HG03575 (cell line): ENCODE measurements around the gene LYPD5.
"Not testable (repeated sequence)": the region's sequence is repeated elsewhere in the genome, so short reads cannot be mapped to it uniquely, and the experiment has no call there.

ENCODE experiments used
- ATAC-seq: cut with Tn5 transposase; IDR thresholded peaks from one replicate; pipeline ENCODE4 v1.9.1; 2021; ENCODE audit not compliant: unreplicated experiment, insufficient number of reproducible peaks, low FRiP score; ENCODE audit errors: extremely low read depth

The LYPD5 gene

GRCh38 chr19:43780706-43781525 is 21.3 kb downstream of the LYPD5 start, which contains the start of gene KCNN4:
Gene KCNN4, minus strand, starts transcription at chr19:43780973. Its CDS starts 112 bp downstream, at chr19:43780861.
- ATAC-seq = no peak

- ATAC-seq = no peak
Measured at GRCh38 chr19:43779820-43780219, 22.4 kb downstream of the LYPD5 start.

DNA sequence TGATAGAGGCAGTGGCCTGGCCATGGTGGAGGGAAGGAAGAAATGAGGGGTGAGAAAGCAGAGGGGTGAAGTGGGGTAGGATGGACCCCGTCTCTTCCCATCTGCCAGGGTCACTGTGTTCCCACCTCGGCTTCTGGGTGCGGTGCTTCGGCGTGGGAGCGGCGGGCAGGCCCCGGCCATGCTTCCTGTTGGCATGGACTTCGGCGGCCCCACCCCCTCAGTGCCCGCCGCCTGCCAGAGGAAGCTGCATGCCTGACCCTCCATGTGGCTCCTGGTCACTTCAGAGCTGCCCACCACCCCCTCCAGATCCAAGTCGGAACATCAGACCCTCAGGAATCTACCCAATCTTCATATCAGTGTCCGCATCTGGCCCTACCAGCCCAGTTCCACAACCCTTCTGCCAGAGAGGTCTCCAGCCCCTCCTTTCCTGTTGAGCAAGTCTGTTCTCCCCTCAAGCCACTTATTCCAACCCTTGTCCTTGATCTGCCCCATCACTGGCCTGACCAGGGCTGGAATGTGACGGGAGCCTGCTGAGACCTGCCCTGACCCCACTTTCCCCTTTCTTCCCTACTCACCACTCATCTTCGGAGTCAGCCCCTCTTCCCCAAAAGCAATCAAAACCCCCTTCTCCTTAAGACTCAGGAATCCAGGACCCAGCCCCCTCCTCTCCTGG is 23.0 kb downstream of the LYPD5 start:
- ATAC-seq = no peak

DNA sequence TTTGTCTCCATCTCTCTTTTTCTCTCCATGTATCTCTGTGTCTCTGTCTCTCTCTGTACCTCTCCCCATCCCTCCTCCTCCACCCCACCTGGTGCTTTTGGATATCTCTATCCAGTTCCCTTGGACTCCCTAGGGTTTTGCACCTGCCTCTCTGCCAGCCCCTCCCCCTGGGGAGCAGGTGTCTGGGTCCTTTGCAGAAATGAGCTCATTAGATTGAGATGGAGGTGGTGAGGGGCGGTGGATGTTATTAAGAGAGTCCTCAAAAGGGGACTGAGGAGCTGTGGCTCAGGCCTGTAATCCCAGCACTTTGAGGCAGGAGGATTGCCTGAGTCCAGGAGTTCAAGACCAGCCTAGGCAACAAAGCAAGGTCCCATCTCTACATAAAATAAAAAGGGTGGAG is 23.6 kb downstream of the LYPD5 start:
- ATAC-seq = no peak

GRCh38 chr19:43777163-43777695 is 25.0 kb downstream of the LYPD5 start:
- no peak for ATAC-seq

DNA sequence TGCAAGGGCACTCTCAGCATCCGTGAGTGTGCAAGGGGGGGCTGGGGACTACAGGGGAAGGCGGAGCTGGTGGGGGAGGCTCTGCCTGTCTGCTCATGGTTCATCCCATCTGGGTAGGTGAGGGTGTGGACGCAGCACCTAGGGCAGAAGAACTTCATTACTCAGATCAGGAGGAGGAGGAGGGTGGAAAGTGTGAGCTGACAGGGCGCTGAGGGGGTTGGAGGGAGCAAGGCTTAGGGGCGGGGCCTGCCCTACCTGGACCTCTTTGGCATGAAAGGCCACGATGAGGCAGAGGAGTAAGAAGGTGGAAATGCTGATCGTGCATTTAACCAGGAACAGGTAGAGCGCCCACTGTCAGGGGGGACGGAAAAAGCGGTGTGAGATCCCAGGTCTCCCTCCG is 26.0 kb downstream of the LYPD5 start:
- ATAC-seq = no peak

GRCh38 chr19:43775299-43775890 is 26.9 kb downstream of the LYPD5 start:
- ATAC-seq = no peak

GRCh38 chr19:43774940-43775258 is 27.3 kb downstream of the LYPD5 start:
- ATAC-seq = not testable (repeated sequence)

GRCh38 chr19:43774103-43774939 is 27.9 kb downstream of the LYPD5 start:
- no peak for ATAC-seq

DNA sequence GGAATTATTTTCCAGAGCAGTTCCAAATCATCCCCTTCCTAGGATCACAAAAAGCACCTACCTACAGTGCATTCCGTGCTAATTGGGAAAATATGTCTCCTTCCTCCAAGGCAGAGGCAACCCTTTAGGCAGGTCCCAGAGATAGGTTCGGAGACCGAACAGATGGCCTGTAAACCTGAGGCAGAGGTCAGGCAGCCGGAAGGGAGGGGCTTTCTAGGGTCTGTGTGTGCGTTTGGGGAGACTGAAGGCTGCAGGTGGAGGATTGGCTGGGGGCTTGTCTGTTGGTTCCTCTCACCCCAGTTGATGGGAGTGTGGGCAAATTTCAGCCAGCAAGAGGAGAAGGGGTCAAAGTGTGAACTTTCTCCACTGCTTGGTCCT is 28.5 kb downstream of the LYPD5 start:
- ATAC-seq = no peak

DNA sequence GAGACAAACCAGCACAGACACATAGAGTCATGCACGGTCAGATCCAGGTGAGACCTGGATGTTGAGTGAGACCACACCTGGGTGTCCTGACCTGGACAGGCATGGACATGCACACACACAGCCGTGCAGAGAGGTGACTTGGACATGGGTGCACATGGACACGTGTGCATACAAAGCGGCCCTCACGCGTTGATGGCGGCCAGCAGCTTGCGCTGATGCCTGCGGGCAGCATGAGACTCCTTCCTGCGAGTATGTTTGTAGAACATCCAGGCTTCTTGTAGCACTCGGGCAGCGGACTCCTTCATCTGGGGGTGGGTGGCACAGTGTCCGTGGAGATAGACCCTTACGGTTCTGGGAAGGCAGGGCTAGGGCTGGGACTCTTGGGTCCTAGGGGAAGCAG is 33.0 kb downstream of the LYPD5 start:
- no peak for ATAC-seq

GRCh38 chr19:43768273-43769050 is 33.8 kb downstream of the LYPD5 start:
- no peak for ATAC-seq

DNA sequence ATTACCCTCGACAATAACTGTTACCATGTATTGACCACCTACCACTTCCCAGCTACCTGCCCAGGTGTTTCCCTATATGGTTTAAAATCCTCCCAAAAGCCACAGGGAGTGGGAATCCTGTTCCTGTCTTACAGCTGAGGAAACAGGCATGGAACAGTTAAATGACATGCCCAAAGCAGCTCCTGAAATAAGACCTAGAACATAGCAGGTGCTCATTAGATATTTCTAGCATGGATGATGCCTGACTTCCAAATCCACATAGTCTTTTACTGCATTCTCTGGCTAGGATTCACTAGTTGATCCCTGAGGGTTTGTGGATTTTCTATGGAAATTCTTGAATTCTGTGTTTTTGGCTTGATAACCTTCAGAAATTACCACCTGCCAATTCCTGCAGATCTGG is 34.4 kb downstream of the LYPD5 start:
- ATAC-seq = no peak

- no peak for ATAC-seq
Measured at GRCh38 chr19:43767316-43767715, 34.9 kb downstream of the LYPD5 start.

DNA sequence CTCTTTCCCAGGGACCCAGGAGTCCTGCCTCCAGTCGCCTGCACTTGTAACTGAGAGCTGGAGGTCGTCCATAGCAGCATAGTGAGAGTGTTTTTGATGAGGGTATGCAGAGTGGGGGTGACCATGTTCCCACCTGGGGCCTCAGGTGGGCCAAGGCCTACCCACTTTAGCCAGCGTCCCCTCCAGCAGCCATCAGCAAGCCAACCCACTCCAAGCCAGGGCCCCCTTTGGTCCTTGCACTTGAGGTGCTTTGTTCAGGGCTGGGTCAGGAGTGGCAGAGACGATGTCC is 35.5 kb downstream of the LYPD5 start:
- no peak for ATAC-seq

- no peak for ATAC-seq
Measured at GRCh38 chr19:43765109-43765876, 37.0 kb downstream of the LYPD5 start.

DNA sequence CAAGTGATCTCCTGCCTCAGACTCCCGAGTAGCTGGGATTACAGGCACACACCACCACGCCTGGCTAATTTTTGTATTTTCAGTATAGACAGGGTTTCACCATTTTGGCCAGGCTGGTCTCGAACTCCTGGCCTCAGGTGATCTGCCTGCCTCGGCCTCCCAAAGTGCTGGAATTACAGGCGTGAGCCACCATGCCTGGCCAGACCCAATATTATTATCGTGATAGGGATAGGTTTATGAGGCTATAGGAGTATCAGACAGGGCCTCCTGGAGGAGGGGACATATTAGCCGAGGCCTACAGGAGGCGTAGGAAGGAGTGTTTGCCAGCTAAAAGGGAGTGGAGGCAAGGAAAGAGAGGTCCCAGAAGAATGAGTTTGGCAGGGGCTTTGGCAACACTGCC is 37.6 kb downstream of the LYPD5 start:
- ATAC-seq = not testable (repeated sequence)

DNA sequence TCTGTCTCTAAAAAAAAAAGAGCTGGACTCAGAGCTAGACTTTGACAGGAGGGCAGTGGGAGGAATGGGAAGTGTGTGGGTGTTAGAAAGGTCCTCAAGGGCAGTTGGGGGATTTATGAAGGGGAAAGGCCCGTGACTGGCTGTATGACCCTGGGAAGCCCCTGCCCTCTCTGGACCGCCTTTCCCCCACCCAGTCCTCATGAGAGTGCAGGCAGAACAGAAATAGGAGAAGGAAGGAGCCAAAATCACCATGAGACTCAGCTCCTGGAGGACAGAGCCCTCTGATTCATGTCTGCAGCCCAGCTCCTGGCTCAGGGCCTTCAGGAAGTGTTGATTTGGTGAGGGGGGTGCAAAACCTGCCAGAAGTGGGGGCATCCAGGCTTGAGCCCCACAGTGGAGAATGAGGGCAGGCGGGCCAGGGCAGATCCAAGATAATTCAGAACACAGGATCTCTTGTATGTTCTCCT is 38.7 kb downstream of the LYPD5 start:
- ATAC-seq = no peak
